T-cell (primary cell): Measurements from ENCODE around the gene C9orf50. TPM values are rescaled to one million over a fixed set of nuclear protein-coding genes. Genes with fewer than 3 reads are reported as not detected.

Experiments
- ATAC-seq, 4 experiments: fragments of 200-7000 bp in 3 of 4; fragments of 150-1000 bp in 1 of 4; cut with Tn5 transposase; replicated peaks in 1 of 4; 1 replicate in 3 of 4; 2 replicates in 1 of 4; pipeline ENCODE4 v1.10.0; 2021; ENCODE audit warnings: moderate library complexity in 3 of 4, mild to moderate bottlenecking in 2 of 4, moderate number of reproducible peaks in 1 of 4
- CTCF ChIA-PET, 2 donors: fragments of 300-600 bp; sonication (Branson Sonifier 250); formaldehyde crosslinking; loops; one replicate each; lab custom pipeline; 2022; ENCODE audit warnings: antibody characterized with exemption in 2 of 2; lab: Charles Lee
- POLR2A ChIA-PET, 2 donors: fragments of 300-600 bp; sonication (Branson Sonifier 250); formaldehyde crosslinking; loops; one replicate each; lab custom pipeline; 2022; ENCODE audit warnings: antibody characterized with exemption in 2 of 2; lab: Charles Lee
- DNase-seq, 35 experiments: peaks; one replicate each; pipeline versions ENCODE4 v3.0.0 to v3.0.0-alpha.2; 2013 to 2023
- H3K27ac ChIP-seq: one replicate; pipeline ENCODE4 v1.5.1; 2013; ENCODE audit warnings: low read length
- H3K27me3 ChIP-seq, 2 experiments: replicated peaks in 1 of 2; 1 replicate in 1 of 2; 2 replicates in 1 of 2; pipeline versions ENCODE4 v1.6.1 to v1.7.0; 2013; ENCODE audit warnings: low read length in 1 of 2, mixed read lengths in 1 of 2; ENCODE audit not compliant: control insufficient read depth in 2 of 2, insufficient read depth in 2 of 2; ENCODE audit errors: extremely low read depth in 1 of 2
- H3K36me3 ChIP-seq, 2 donors: 1 replicate in 1 of 2; 2 replicates in 1 of 2; pipeline versions ENCODE4 v1.6.1 to v1.7.0; 2013; ENCODE audit warnings: low read length in 1 of 2; ENCODE audit not compliant: control insufficient read depth in 2 of 2, insufficient read depth in 1 of 2; ENCODE audit errors: extremely low read depth in 1 of 2
- H3K4me1 ChIP-seq, 2 experiments: 1 replicate in 1 of 2; 2 replicates in 1 of 2; pipeline versions ENCODE4 v1.6.1 to v1.7.0; 2013; ENCODE audit warnings: low read length in 2 of 2, mixed read lengths in 1 of 2; ENCODE audit not compliant: insufficient read depth in 2 of 2, control insufficient read depth in 1 of 2; ENCODE audit errors: extremely low read depth in 1 of 2
- H3K4me3 ChIP-seq, 2 donors: 1 replicate in 1 of 2; 2 replicates in 1 of 2; pipeline versions ENCODE4 v1.5.1 to v1.7.0; 2013; ENCODE audit warnings: mild to moderate bottlenecking in 2 of 2, low read length in 1 of 2, moderate library complexity in 1 of 2; ENCODE audit not compliant: control insufficient read depth in 1 of 2; ENCODE audit errors: extremely low read depth in 1 of 2
- H3K9me3 ChIP-seq: 2 replicates; pipeline ENCODE4 v1.7.0; 2013
- H3K27ac Mint-ChIP-seq, 2 donors: one replicate each; pipeline ENCODE4 v1.8.0; 2020 to 2021; ENCODE audit warnings: mild to moderate bottlenecking in 2 of 2, mixed read lengths in 2 of 2
- H3K27me3 Mint-ChIP-seq, 2 donors: one replicate each; pipeline ENCODE4 v1.8.0; 2021 to 2022; ENCODE audit warnings: mixed read lengths in 2 of 2
- H3K36me3 Mint-ChIP-seq: one replicate; pipeline ENCODE4 v1.8.0; 2021; ENCODE audit warnings: mixed read lengths
- H3K4me1 Mint-ChIP-seq, 3 donors: one replicate each; pipeline ENCODE4 v1.8.0; 2020 to 2022; ENCODE audit warnings: mixed read lengths in 3 of 3, mild to moderate bottlenecking in 1 of 3
- H3K4me3 Mint-ChIP-seq, 3 donors: one replicate each; pipeline ENCODE4 v1.8.0; 2020 to 2022; ENCODE audit warnings: mild to moderate bottlenecking in 3 of 3, mixed read lengths in 3 of 3, moderate library complexity in 3 of 3
- H3K9me3 Mint-ChIP-seq, 3 donors: one replicate each; pipeline ENCODE4 v1.8.0; 2020 to 2022; ENCODE audit warnings: mixed read lengths in 3 of 3
- WGBS: methylation state at CpG from one replicate; pipeline ENCODE4 v1.1.5; 2013; ENCODE audit warnings: missing lambda C conversion rate; ENCODE audit not compliant: insufficient coverage; 5-methylcytosine and 5-hydroxymethylcytosine counted together
- total RNA-seq, 35 experiments: library from RNA in 6 of 35; stranded (reverse) in 6 of 35; fragments of 120-200 nt in 1 of 35; gene quantifications; one replicate each; pipeline versions ENCODE4 v1.2.1 to v1.2.4 and lab custom pipeline; 2013 to 2026

Gene C9orf50
- total RNA-seq, 5 donors from 2014 or later (not counting 1 experiment from before 2014, with no cell fraction given), result not detected

GRCh38 chr9:129611307-129611800 is 9.5 kb downstream of the C9orf50 start:
- Histone ChIP-seq H3K4me1 (peaks cover 10 to 44% of the 10 kb centered on the region in 2 experiments), H3K36me3 (no peaks in the 10 kb centered on the region), H3K9me3 (no peaks in the 10 kb centered on the region), H3K27me3 (peaks cover 0 to 42% of the 10 kb centered on the region in 2 experiments), H3K27ac (no peak overlapping the region), H3K4me3 (peak overlapping the region in 1 of 2 donors; percentile 42)
- no peak overlapping the region for H3K27ac Mint-ChIP-seq
- peak overlapping the region in 2 of 3 donors; percentile 76 to 93 for H3K4me3 Mint-ChIP-seq
- WGBS, result 14% methylated on average over 4 of the region's 12 CpGs
- peaks cover 25 to 32% (median 30%) of the 10 kb centered on the region in 3 donors for H3K4me1 Mint-ChIP-seq
- CTCF ChIA-PET, result interaction anchor here in 1 of 2 donors (0.5 to 1.4 kb wide), 6 partner anchors 13 to 480 kb away, joined by 3 to 11 read pairs (median 4); partner anchors contain the start of gene NTMT1
- no peaks in the 10 kb centered on the region for H3K9me3 Mint-ChIP-seq
- no peaks in the 10 kb centered on the region for H3K27me3 Mint-ChIP-seq
- POLR2A ChIA-PET, result interaction anchor here in 1 of 2 donors (0.5 kb wide), 1 partner anchor 173 kb away, joined by 6 read pairs; no protein-coding TSS in a partner anchor
- DNase-seq, result no peak
- ATAC-seq, result no peak
- H3K36me3 Mint-ChIP-seq, result no peaks in the 10 kb centered on the region

- Histone ChIP-seq H3K36me3 (no peaks in the 10 kb centered on the region), H3K27me3 (peaks cover 0 to 42% of the 10 kb centered on the region in 2 experiments), H3K4me1 (peaks cover 10 to 45% of the 10 kb centered on the region in 2 experiments), H3K4me3 (peak overlapping the region; percentile 48 to 71), H3K27ac (no peak overlapping the region), H3K9me3 (no peaks in the 10 kb centered on the region)
- peak; percentile 69 to 81 (median 74) for ATAC-seq
- WGBS, result 2% methylated on average over 49 of the region's 66 CpGs
- H3K36me3 Mint-ChIP-seq, result no peaks in the 10 kb centered on the region
- H3K4me3 Mint-ChIP-seq, result peak overlapping the region; percentile 71 to 93 (median 76)
- peak overlapping the region in 1 of 2 donors; percentile 70 for H3K27ac Mint-ChIP-seq
- peaks cover 25 to 36% (median 32%) of the 10 kb centered on the region in 3 donors for H3K4me1 Mint-ChIP-seq
- H3K27me3 Mint-ChIP-seq, result no peaks in the 10 kb centered on the region
- H3K9me3 Mint-ChIP-seq, result no peaks in the 10 kb centered on the region
- DNase-seq, result peak; percentile 36 to 83 (median 62)
- CTCF ChIA-PET, result interaction anchor here in 1 of 2 donors (0.5 to 1.4 kb wide), 7 partner anchors 14 to 479 kb away, joined by 3 to 11 read pairs (median 4); partner anchors contain the start of gene NTMT1
- POLR2A ChIA-PET, result interaction anchor here in 1 of 2 donors (0.5 kb wide), 1 partner anchor 174 kb away, joined by 6 read pairs; no protein-coding TSS in a partner anchor
Measured at GRCh38 chr9:129610473-129611306, 10.2 kb downstream of the C9orf50 start.

- Histone ChIP-seq H3K27ac (no peak overlapping the region), H3K9me3 (no peaks in the 10 kb centered on the region), H3K4me1 (peaks cover 10 to 47% of the 10 kb centered on the region in 2 experiments), H3K36me3 (no peaks in the 10 kb centered on the region), H3K4me3 (peak overlapping the region; percentile 48 to 71), H3K27me3 (peaks cover 0 to 36% of the 10 kb centered on the region in 2 experiments)
- Mint-ChIP-seq H3K4me1 (peaks cover 25 to 37% (median 32%) of the 10 kb centered on the region in 3 donors), H3K27ac (no peak overlapping the region), H3K9me3 (no peaks in the 10 kb centered on the region), H3K36me3 (no peaks in the 10 kb centered on the region), H3K4me3 (peak overlapping the region; percentile 56 to 93 (median 71)), H3K27me3 (no peaks in the 10 kb centered on the region)
- CTCF ChIA-PET, result no interaction called here
- POLR2A ChIA-PET, result no interaction called here
- WGBS, result 0% methylated on average over 12 of the region's 24 CpGs
- ATAC-seq, result peak; percentile 23 to 30 (median 26)
- DNase-seq, result peak in 3 of 35 experiments; percentile 16 to 42 (median 40)
Measured at GRCh38 chr9:129610213-129610472, 10.8 kb downstream of the C9orf50 start.

GRCh38 chr9:129609486-129610212 is 11.3 kb downstream of the C9orf50 start:
- Histone ChIP-seq H3K9me3 (no peaks in the 10 kb centered on the region), H3K36me3 (no peaks in the 10 kb centered on the region), H3K27me3 (peaks cover 0 to 32% of the 10 kb centered on the region in 2 experiments), H3K4me3 (peak overlapping the region in 1 of 2 donors; percentile 34), H3K27ac (peak overlapping the region; percentile 66), H3K4me1 (peaks cover 10 to 51% of the 10 kb centered on the region in 2 experiments)
- WGBS, result 13% methylated on average over 17 of the region's 30 CpGs
- Mint-ChIP-seq H3K4me1 (peaks cover 28 to 41% (median 36%) of the 10 kb centered on the region in 3 donors), H3K27me3 (no peaks in the 10 kb centered on the region), H3K27ac (peak overlapping the region; percentile 94 to 95), H3K36me3 (no peaks in the 10 kb centered on the region), H3K9me3 (no peaks in the 10 kb centered on the region), H3K4me3 (peak overlapping the region; percentile 88 to 93 (median 91))
- ATAC-seq (peak; percentile 67 to 78 (median 72)), DNase-seq (peak; percentile 26 to 78 (median 59))
- CTCF ChIA-PET, result interaction anchor here (0.6 to 1.8 kb wide), 6 partner anchors 15 to 469 kb away, joined by 3 to 8 read pairs (median 4); partner anchors contain the start of genes IER5L (in 1 of the 2) and NTMT1 (in 1 of the 2)
- POLR2A ChIA-PET, result interaction anchor here in 1 of 2 donors (0.5 kb wide), 1 partner anchor 425 kb away, joined by 3 read pairs; no protein-coding TSS in a partner anchor

- 89% methylated on average over 18 of the region's 27 CpGs for WGBS
- DNase-seq (no peak), ATAC-seq (no peak)
- Histone ChIP-seq H3K4me1 (peaks cover 14 to 58% of the 10 kb centered on the region in 2 experiments), H3K27ac (no peak overlapping the region), H3K9me3 (no peaks in the 10 kb centered on the region), H3K36me3 (no peaks in the 10 kb centered on the region), H3K27me3 (peaks cover 0 to 28% of the 10 kb centered on the region in 2 experiments), H3K4me3 (no peak overlapping the region)
- CTCF ChIA-PET, result interaction anchor here (0.6 to 1.8 kb wide), 7 partner anchors 16 to 468 kb away, joined by 3 to 8 read pairs (median 4); partner anchors contain the start of genes IER5L (in 1 of the 2) and NTMT1 (in 1 of the 2)
- no peaks in the 10 kb centered on the region for H3K27me3 Mint-ChIP-seq
- H3K4me3 Mint-ChIP-seq, result peak overlapping the region; percentile 28 to 93 (median 47)
- peak overlapping the region; percentile 76 to 78 for H3K27ac Mint-ChIP-seq
- H3K4me1 Mint-ChIP-seq, result peaks cover 31 to 45% (median 40%) of the 10 kb centered on the region in 3 donors
- no peaks in the 10 kb centered on the region for H3K9me3 Mint-ChIP-seq
- H3K36me3 Mint-ChIP-seq, result no peaks in the 10 kb centered on the region
- POLR2A ChIA-PET, result interaction anchor here in 1 of 2 donors (0.5 to 0.7 kb wide), 3 partner anchors 114 to 1021 kb away, joined by 3 read pairs; no protein-coding TSS in a partner anchor
Measured at GRCh38 chr9:129608561-129609481, 12.1 kb downstream of the C9orf50 start.
